ENCODE results near the gene CLEC4D. TPM values are rescaled to one million over a fixed set of nuclear protein-coding genes. Genes with fewer than 3 reads are reported as not detected.
"Not testable (repeated sequence)": the region's sequence is repeated elsewhere in the genome, so short reads cannot be mapped to it uniquely, and the experiment has no call there.

Gene CLEC4D
- total RNA-seq, 2 experiments from 2014 or later: not detected

GRCh38 chr12:8501720-8502119, 11.6 kb upstream of the CLEC4D start:
- H3K36me3 Mint-ChIP-seq (ENCODE audit: low read depth): no peaks in the 10 kb centered on the region
- CTCF ChIA-PET: no interaction called here
- no peaks in the 10 kb centered on the region for H3K9me3 Mint-ChIP-seq
- no peak overlapping the region for H3K4me3 Mint-ChIP-seq
- H3K4me1 Mint-ChIP-seq (ENCODE audit: low read depth): peaks cover 4% of the 10 kb centered on the region
- peaks cover 11% of the 10 kb centered on the region for H3K27me3 Mint-ChIP-seq (ENCODE audit: low read depth)
- H3K27ac Mint-ChIP-seq: no peak overlapping the region
- intact Hi-C loops (cut with micrococcal nuclease): no loop called here
- DNase-seq: no peak

GRCh38 chr12:8504351-8504750, 9.0 kb upstream of the CLEC4D start:
- Mint-ChIP-seq H3K9me3 (no peaks in the 10 kb centered on the region), H3K36me3 (ENCODE audit: low read depth) (no peaks in the 10 kb centered on the region), H3K4me3 (no peak overlapping the region), H3K27ac (no peak overlapping the region), H3K27me3 (ENCODE audit: low read depth) (peaks cover 3% of the 10 kb centered on the region), H3K4me1 (ENCODE audit: low read depth) (peaks cover 4% of the 10 kb centered on the region)
- CTCF ChIA-PET: interaction anchor here (0.5 kb wide), 1 partner anchor 252 kb away, joined by 6 read pairs; no protein-coding TSS in a partner anchor
- intact Hi-C loops (cut with micrococcal nuclease): no loop called here
- DNase-seq: no peak

GRCh38 chr12:8507596-8507995, 5.7 kb upstream of the CLEC4D start:
- H3K4me3 Mint-ChIP-seq: no peak overlapping the region
- no peak for DNase-seq
- no peaks in the 10 kb centered on the region for H3K36me3 Mint-ChIP-seq (ENCODE audit: low read depth)
- intact Hi-C loops (cut with micrococcal nuclease): no loop called here
- no peak overlapping the region for H3K27ac Mint-ChIP-seq
- no peaks in the 10 kb centered on the region for H3K4me1 Mint-ChIP-seq (ENCODE audit: low read depth)
- CTCF ChIA-PET: no interaction called here
- H3K9me3 Mint-ChIP-seq: no peaks in the 10 kb centered on the region
- peaks cover 6% of the 10 kb centered on the region for H3K27me3 Mint-ChIP-seq (ENCODE audit: low read depth)

GRCh38 chr12:8508223-8508622, 5.1 kb upstream of the CLEC4D start:
- H3K36me3 Mint-ChIP-seq (ENCODE audit: low read depth): no peaks in the 10 kb centered on the region
- no peaks in the 10 kb centered on the region for H3K4me1 Mint-ChIP-seq (ENCODE audit: low read depth)
- peaks cover 6% of the 10 kb centered on the region for H3K27me3 Mint-ChIP-seq (ENCODE audit: low read depth)
- intact Hi-C loops (cut with micrococcal nuclease): no loop called here
- CTCF ChIA-PET: no interaction called here
- DNase-seq: no peak
- no peak overlapping the region for H3K4me3 Mint-ChIP-seq
- H3K27ac Mint-ChIP-seq: no peak overlapping the region
- no peaks in the 10 kb centered on the region for H3K9me3 Mint-ChIP-seq

- DNase-seq: no peak
- H3K36me3 Mint-ChIP-seq (ENCODE audit: low read depth): no peaks in the 10 kb centered on the region
- peaks cover 6% of the 10 kb centered on the region for H3K27me3 Mint-ChIP-seq (ENCODE audit: low read depth)
- CTCF ChIA-PET: interaction anchor here (0.6 kb wide), 2 partner anchors 37 to 51 kb away, joined by 6 read pairs; no protein-coding TSS in a partner anchor
- H3K27ac Mint-ChIP-seq: no peak overlapping the region
- intact Hi-C loops (cut with micrococcal nuclease): no loop called here
- no peak overlapping the region for H3K4me3 Mint-ChIP-seq
- H3K4me1 Mint-ChIP-seq (ENCODE audit: low read depth): no peaks in the 10 kb centered on the region
- H3K9me3 Mint-ChIP-seq: no peaks in the 10 kb centered on the region
These were observed 4.1 kb upstream of the CLEC4D start for GRCh38 chr12:8508910-8509841.

GRCh38 chr12:8517971-8518370, 4.7 kb downstream of the CLEC4D start:
- no peaks in the 10 kb centered on the region for H3K9me3 Mint-ChIP-seq
- no peaks in the 10 kb centered on the region for H3K36me3 Mint-ChIP-seq (ENCODE audit: low read depth)
- CTCF ChIA-PET: no interaction called here
- no peak overlapping the region for H3K27ac Mint-ChIP-seq
- DNase-seq: no peak
- H3K4me3 Mint-ChIP-seq: no peak overlapping the region
- peaks cover 21% of the 10 kb centered on the region for H3K27me3 Mint-ChIP-seq (ENCODE audit: low read depth)
- intact Hi-C loops (cut with micrococcal nuclease): no loop called here
- H3K4me1 Mint-ChIP-seq (ENCODE audit: low read depth): no peaks in the 10 kb centered on the region

- Mint-ChIP-seq H3K4me1 (ENCODE audit: low read depth) (no peaks in the 10 kb centered on the region), H3K27me3 (ENCODE audit: low read depth) (peaks cover 28% of the 10 kb centered on the region), H3K9me3 (peaks cover 7% of the 10 kb centered on the region), H3K36me3 (ENCODE audit: low read depth) (no peaks in the 10 kb centered on the region), H3K4me3 (no peak overlapping the region), H3K27ac (no peak overlapping the region)
- intact Hi-C loops (cut with micrococcal nuclease): no loop called here
- no peak for DNase-seq
- CTCF ChIA-PET: no interaction called here
These were observed 5.9 kb downstream of the CLEC4D start for GRCh38 chr12:8519171-8519570.

GRCh38 chr12:8527250-8528130, 14.2 kb downstream of the CLEC4D start:
- Mint-ChIP-seq H3K4me1 (ENCODE audit: low read depth) (no peaks in the 10 kb centered on the region), H3K36me3 (ENCODE audit: low read depth) (no peaks in the 10 kb centered on the region), H3K27ac (no peak overlapping the region), H3K9me3 (peaks cover 19% of the 10 kb centered on the region), H3K4me3 (no peak overlapping the region), H3K27me3 (ENCODE audit: low read depth) (peaks cover 27% of the 10 kb centered on the region)
- intact Hi-C loops (cut with micrococcal nuclease): no loop called here
- CTCF ChIA-PET: no interaction called here
- DNase-seq: no peak

GRCh38 chr12:8532045-8532444, 18.7 kb downstream of the CLEC4D start:
- H3K4me1 Mint-ChIP-seq (ENCODE audit: low read depth): no peaks in the 10 kb centered on the region
- CTCF ChIA-PET: no interaction called here
- no peak for DNase-seq
- intact Hi-C loops (cut with micrococcal nuclease): no loop called here
- no peaks in the 10 kb centered on the region for H3K9me3 Mint-ChIP-seq
- no peaks in the 10 kb centered on the region for H3K36me3 Mint-ChIP-seq (ENCODE audit: low read depth)
- no peak overlapping the region for H3K27ac Mint-ChIP-seq
- no peak overlapping the region for H3K4me3 Mint-ChIP-seq
- H3K27me3 Mint-ChIP-seq (ENCODE audit: low read depth): peaks cover 6% of the 10 kb centered on the region

- H3K9me3 Mint-ChIP-seq; CTCF ChIA-PET; H3K4me3 Mint-ChIP-seq; DNase-seq; intact Hi-C loops (cut with micrococcal nuclease); H3K36me3 Mint-ChIP-seq (ENCODE audit: low read depth); H3K27ac Mint-ChIP-seq: not testable (repeated sequence)
- Mint-ChIP-seq H3K4me1 (ENCODE audit: low read depth) (peaks cover 12% of the 10 kb centered on the region), H3K27me3 (ENCODE audit: low read depth) (peaks cover 24% of the 10 kb centered on the region)
These were observed 24.5 kb downstream of the CLEC4D start for GRCh38 chr12:8537820-8538219.

GRCh38 chr12:8540831-8541230, 27.5 kb downstream of the CLEC4D start, which contains the start of gene CLEC4E:
Gene CLEC4E, minus strand, starts transcription at chr12:8540905. Its CDS starts 108 bp downstream, at chr12:8540797.
- intact Hi-C loops (cut with micrococcal nuclease): loop anchor here (5.0 kb wide), 1 partner anchor 106 kb away; no protein-coding TSS in a partner anchor

GRCh38 chr12:8541562-8541961, 28.3 kb downstream of the CLEC4D start:
- H3K36me3 Mint-ChIP-seq (ENCODE audit: low read depth): no peaks in the 10 kb centered on the region
- H3K27ac Mint-ChIP-seq: no peak overlapping the region
- CTCF ChIA-PET: interaction anchor here (0.6 to 0.8 kb wide), 3 partner anchors 101 to 349 kb away, joined by 3 read pairs; no protein-coding TSS in a partner anchor
- H3K4me1 Mint-ChIP-seq (ENCODE audit: low read depth): peaks cover 12% of the 10 kb centered on the region
- DNase-seq: no peak
- H3K9me3 Mint-ChIP-seq: no peaks in the 10 kb centered on the region
- peaks cover 23% of the 10 kb centered on the region for H3K27me3 Mint-ChIP-seq (ENCODE audit: low read depth)
- intact Hi-C loops (cut with micrococcal nuclease): loop anchor here (5.0 kb wide), 1 partner anchor 106 kb away; no protein-coding TSS in a partner anchor
- H3K4me3 Mint-ChIP-seq: no peak overlapping the region

More at GRCh38 chr12:8540831-8541230, 27.5 kb downstream of the CLEC4D start, which contains the start of gene CLEC4E:
- H3K27ac Mint-ChIP-seq; H3K4me3 Mint-ChIP-seq; H3K9me3 Mint-ChIP-seq; DNase-seq; H3K36me3 Mint-ChIP-seq (ENCODE audit: low read depth); CTCF ChIA-PET: not testable (repeated sequence)
- H3K27me3 Mint-ChIP-seq (ENCODE audit: low read depth): peaks cover 23% of the 10 kb centered on the region
- peaks cover 12% of the 10 kb centered on the region for H3K4me1 Mint-ChIP-seq (ENCODE audit: low read depth)

All from activated naive CD4-positive, alpha-beta T cell treated with anti-CD3 and anti-CD28 coated beads for 36 hours (primary cell).